Measurements from ENCODE around the gene NUDT14. TPM values are rescaled to one million over a fixed set of nuclear protein-coding genes. Genes with fewer than 3 reads are reported as not detected.

The NUDT14 gene
- total RNA-seq, 2 donors from 2014 or later = 17.9 to 18.3 TPM

DNA sequence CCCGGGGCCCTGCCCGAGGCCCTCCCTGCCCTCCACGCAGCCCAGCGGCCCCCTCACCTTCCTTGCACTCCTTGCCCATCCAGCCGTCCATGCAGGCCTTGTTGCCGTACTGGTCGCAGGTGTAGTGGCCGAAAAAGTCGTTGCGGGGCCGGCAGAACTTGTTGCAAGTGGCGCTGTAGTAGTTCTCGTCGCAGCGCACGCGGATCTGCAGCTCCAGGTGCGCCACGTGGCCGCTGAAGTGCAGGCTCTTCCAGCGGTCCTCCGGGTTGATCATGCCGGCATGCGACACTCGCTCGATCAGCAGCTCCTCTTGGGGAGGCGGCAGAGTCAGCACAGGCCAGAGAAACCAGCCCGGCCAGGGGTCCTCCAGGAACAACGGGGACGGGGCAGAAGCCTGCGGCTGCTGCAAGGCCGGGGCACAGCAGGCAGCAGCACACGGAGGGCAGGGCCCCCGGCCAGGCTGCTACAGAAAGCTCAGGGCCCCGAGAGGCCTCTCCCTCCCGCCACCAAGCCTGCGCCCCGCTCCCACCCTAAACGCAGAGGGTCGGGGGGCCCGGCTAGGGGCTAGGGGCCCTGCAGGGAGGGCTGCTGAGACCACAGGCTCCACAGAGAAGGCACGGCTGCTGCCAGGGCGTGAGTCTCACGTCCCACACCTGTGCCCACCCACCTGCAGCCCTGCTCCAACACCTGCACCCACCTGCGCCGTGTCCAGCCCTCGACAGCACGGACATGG, 25.3 kb downstream of the NUDT14 start:
- H3K4me1 Mint-ChIP-seq = no peaks in the 10 kb centered on the region
- H3K9me3 Mint-ChIP-seq = no peaks in the 10 kb centered on the region
- H3K4me3 Mint-ChIP-seq = no peak overlapping the region
- no peak overlapping the region for H3K27ac Mint-ChIP-seq
- no peaks in the 10 kb centered on the region for H3K27me3 Mint-ChIP-seq
- no peak for ATAC-seq (replicated peaks)
- H3K36me3 Mint-ChIP-seq (ENCODE audit: low read depth) = no peaks in the 10 kb centered on the region

GRCh38 chr14:105155071-105155651, 26.0 kb downstream of the NUDT14 start:
- no peak for ATAC-seq (replicated peaks)

GRCh38 chr14:105154476-105154871, 26.6 kb downstream of the NUDT14 start:
- no peak for ATAC-seq (replicated peaks)
- no peak overlapping the region for H3K27ac Mint-ChIP-seq
- H3K4me3 Mint-ChIP-seq = no peak overlapping the region
- no peaks in the 10 kb centered on the region for H3K36me3 Mint-ChIP-seq (ENCODE audit: low read depth)
- no peaks in the 10 kb centered on the region for H3K27me3 Mint-ChIP-seq
- H3K9me3 Mint-ChIP-seq = no peaks in the 10 kb centered on the region
- H3K4me1 Mint-ChIP-seq = no peaks in the 10 kb centered on the region

More at GRCh38 chr14:105155071-105155651, 26.0 kb downstream of the NUDT14 start:
- Mint-ChIP-seq H3K27ac (no peak overlapping the region), H3K27me3 (no peaks in the 10 kb centered on the region), H3K4me3 (no peak overlapping the region), H3K4me1 (no peaks in the 10 kb centered on the region), H3K9me3 (no peaks in the 10 kb centered on the region), H3K36me3 (ENCODE audit: low read depth) (no peaks in the 10 kb centered on the region)

- H3K27me3 Mint-ChIP-seq = no peaks in the 10 kb centered on the region
- ATAC-seq (replicated peaks) = no peak
- H3K4me3 Mint-ChIP-seq = no peak overlapping the region
- H3K9me3 Mint-ChIP-seq = no peaks in the 10 kb centered on the region
- no peaks in the 10 kb centered on the region for H3K4me1 Mint-ChIP-seq
- H3K36me3 Mint-ChIP-seq (ENCODE audit: low read depth) = no peaks in the 10 kb centered on the region
- H3K27ac Mint-ChIP-seq = no peak overlapping the region
These were observed 27.2 kb downstream of the NUDT14 start for GRCh38 chr14:105153739-105154475.

DNA sequence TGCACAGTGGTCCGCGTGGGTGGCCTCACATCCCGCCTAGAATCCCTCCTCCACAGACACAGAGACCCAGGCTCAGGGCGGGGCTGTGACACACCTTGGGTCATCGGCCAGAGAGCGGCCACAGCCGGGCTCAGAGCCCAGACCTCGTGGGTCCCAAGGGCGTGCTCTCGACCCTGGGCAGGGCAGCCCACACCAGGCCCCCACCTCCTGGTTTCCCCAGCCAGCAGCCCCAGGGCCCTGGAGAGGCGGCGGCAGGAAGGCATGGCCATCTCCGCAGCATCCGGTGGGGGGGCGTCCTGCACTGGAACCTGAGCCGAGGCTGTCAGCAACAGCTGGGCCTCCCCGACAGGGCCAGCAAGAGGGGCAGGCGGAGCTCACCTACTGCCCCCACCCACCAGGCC, 27.8 kb downstream of the NUDT14 start:
- H3K9me3 Mint-ChIP-seq = no peaks in the 10 kb centered on the region
- H3K4me1 Mint-ChIP-seq = no peaks in the 10 kb centered on the region
- ATAC-seq (replicated peaks) = no peak

DNA sequence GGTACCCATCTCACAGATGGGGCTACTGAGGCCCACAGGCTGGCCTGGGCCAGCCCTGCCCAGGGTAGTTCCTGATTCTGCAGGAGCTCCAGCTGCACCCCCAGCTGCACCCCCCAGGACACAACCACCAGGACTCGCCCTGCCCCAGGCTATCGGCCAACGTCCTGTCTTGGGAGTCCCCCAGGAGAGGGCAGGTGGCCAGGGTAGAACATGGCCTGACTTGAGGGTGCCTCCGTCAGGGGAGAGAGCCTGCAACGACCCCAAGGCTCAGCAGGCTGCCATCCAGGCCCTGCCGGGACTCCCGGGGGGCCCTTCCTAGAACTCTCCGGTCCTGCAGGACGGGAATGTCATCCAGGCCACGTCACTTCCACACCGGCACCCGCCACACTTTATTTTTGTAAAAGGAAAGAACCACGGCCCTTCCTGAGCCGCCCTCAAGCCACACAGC, 28.3 kb downstream of the NUDT14 start:
- Mint-ChIP-seq H3K9me3 (no peaks in the 10 kb centered on the region), H3K27ac (no peak overlapping the region), H3K36me3 (ENCODE audit: low read depth) (no peaks in the 10 kb centered on the region), H3K27me3 (no peaks in the 10 kb centered on the region), H3K4me3 (no peak overlapping the region), H3K4me1 (no peaks in the 10 kb centered on the region)
- no peak for ATAC-seq (replicated peaks)

More for the DNA sequence above, 27.8 kb downstream of the NUDT14 start:
- Mint-ChIP-seq H3K27me3 (no peaks in the 10 kb centered on the region), H3K4me3 (no peak overlapping the region), H3K27ac (no peak overlapping the region), H3K36me3 (ENCODE audit: low read depth) (no peaks in the 10 kb centered on the region)

DNA sequence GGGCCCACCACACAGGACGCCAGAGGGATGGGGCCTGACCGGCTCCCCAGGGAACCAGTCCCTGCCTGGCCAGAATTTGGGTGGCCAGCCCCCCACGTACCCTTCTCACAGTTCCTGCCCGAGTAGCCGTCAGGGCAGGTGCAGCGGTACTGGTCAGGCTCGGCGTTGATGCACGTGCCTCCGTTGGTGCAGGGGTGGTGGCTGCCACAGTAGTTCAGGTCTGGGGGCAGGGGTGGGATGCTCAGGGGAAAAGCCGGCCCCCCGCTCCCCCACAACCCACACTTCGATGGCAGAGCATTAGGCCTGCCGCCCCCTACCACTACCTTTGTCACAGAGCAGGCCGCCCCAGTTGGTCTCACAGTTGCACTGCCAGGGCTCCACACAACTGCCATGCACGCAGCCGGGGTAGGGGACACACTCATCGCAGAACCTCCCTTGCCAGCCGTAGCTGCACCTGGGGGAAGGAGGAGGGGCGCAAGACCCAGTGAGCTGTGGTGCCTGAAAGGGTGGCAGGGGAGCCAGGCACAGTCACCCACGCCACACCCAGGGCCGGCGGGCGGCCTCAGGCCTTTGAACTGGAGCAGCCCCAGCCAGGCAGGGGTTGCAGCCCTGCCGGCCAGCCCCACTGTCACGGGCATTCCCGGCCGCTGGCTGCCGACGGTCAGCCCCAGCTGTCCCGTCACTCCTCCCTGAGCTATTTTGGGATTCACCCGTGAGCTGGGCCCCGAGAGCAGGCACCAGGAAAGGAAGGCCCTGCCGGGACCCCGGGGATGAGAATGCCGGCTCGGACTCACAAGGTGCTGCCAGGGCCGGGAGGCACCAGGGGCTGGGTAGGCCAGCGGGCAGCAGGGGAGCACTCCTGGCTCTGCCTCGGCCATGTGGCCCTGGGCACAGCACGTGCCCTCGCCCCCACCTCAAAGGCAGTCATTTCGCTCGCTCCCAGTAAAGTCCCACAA, 29.0 kb downstream of the NUDT14 start:
- H3K4me1 Mint-ChIP-seq = no peaks in the 10 kb centered on the region
- H3K9me3 Mint-ChIP-seq = no peaks in the 10 kb centered on the region
- ATAC-seq (replicated peaks) = no peak
- H3K36me3 Mint-ChIP-seq (ENCODE audit: low read depth) = no peaks in the 10 kb centered on the region
- no peak overlapping the region for H3K27ac Mint-ChIP-seq
- no peaks in the 10 kb centered on the region for H3K27me3 Mint-ChIP-seq
- no peak overlapping the region for H3K4me3 Mint-ChIP-seq

GRCh38 chr14:105151084-105151837, 29.9 kb downstream of the NUDT14 start:
- Mint-ChIP-seq H3K4me1 (no peaks in the 10 kb centered on the region), H3K4me3 (no peak overlapping the region), H3K27me3 (no peaks in the 10 kb centered on the region), H3K9me3 (no peaks in the 10 kb centered on the region), H3K36me3 (ENCODE audit: low read depth) (no peaks in the 10 kb centered on the region), H3K27ac (no peak overlapping the region)
- ATAC-seq (replicated peaks) = no peak

GRCh38 chr14:105150368-105151083, 30.6 kb downstream of the NUDT14 start:
- Mint-ChIP-seq H3K9me3 (no peaks in the 10 kb centered on the region), H3K4me3 (no peak overlapping the region), H3K27me3 (no peaks in the 10 kb centered on the region), H3K4me1 (no peaks in the 10 kb centered on the region), H3K36me3 (ENCODE audit: low read depth) (no peaks in the 10 kb centered on the region), H3K27ac (no peak overlapping the region)
- ATAC-seq (replicated peaks) = no peak

- Mint-ChIP-seq H3K4me1 (no peaks in the 10 kb centered on the region), H3K4me3 (no peak overlapping the region), H3K36me3 (ENCODE audit: low read depth) (no peaks in the 10 kb centered on the region), H3K27me3 (no peaks in the 10 kb centered on the region), H3K27ac (no peak overlapping the region), H3K9me3 (no peaks in the 10 kb centered on the region)
- ATAC-seq (replicated peaks) = no peak
These were observed 31.1 kb downstream of the NUDT14 start for GRCh38 chr14:105150026-105150367.

- Mint-ChIP-seq H3K27ac (no peak overlapping the region), H3K4me1 (no peaks in the 10 kb centered on the region), H3K4me3 (no peak overlapping the region), H3K36me3 (ENCODE audit: low read depth) (no peaks in the 10 kb centered on the region), H3K9me3 (no peaks in the 10 kb centered on the region), H3K27me3 (no peaks in the 10 kb centered on the region)
- ATAC-seq (replicated peaks) = no peak
These were observed 31.8 kb downstream of the NUDT14 start for GRCh38 chr14:105149146-105149781.

- Mint-ChIP-seq H3K27ac (no peak overlapping the region), H3K4me1 (no peaks in the 10 kb centered on the region), H3K27me3 (no peaks in the 10 kb centered on the region), H3K9me3 (no peaks in the 10 kb centered on the region), H3K36me3 (ENCODE audit: low read depth) (no peaks in the 10 kb centered on the region), H3K4me3 (no peak overlapping the region)
- ATAC-seq (replicated peaks) = no peak
These were observed 32.4 kb downstream of the NUDT14 start for GRCh38 chr14:105148604-105149145.

Data from activated T-helper 17 cell treated with anti-CD3 and anti-CD28 coated beads, Interleukin-2, amount 50 U/mL, for 72 hours (primary cell).